HFFc6 (cell line): ENCODE data around the gene POLR2B. TPM values are rescaled to one million over a fixed set of nuclear protein-coding genes. Genes with fewer than 3 reads are reported as not detected.

Source experiments
- DNase-seq: peaks from one replicate; pipeline ENCODE4 v3.0.0-alpha.2; 2018
- H3K27ac Mint-ChIP-seq: 2 replicates; pipeline ENCODE4 v1.8.0; 2020; ENCODE audit warnings: mild to moderate bottlenecking, mixed read lengths
- H3K27me3 Mint-ChIP-seq: 2 replicates; pipeline ENCODE4 v1.8.0; 2021; ENCODE audit warnings: mild to moderate bottlenecking, moderate library complexity, mixed read lengths; ENCODE audit not compliant: insufficient read depth
- H3K36me3 Mint-ChIP-seq: 2 replicates; pipeline ENCODE4 v1.8.0; 2021; ENCODE audit warnings: low read depth, mixed read lengths
- H3K4me1 Mint-ChIP-seq: 2 replicates; pipeline ENCODE4 v1.8.0; 2020; ENCODE audit warnings: low read depth, mixed read lengths
- H3K4me3 Mint-ChIP-seq: 2 replicates; pipeline ENCODE4 v1.8.0; 2020; ENCODE audit warnings: mild to moderate bottlenecking, moderate library complexity, mixed read lengths
- H3K9me3 Mint-ChIP-seq: 2 replicates; pipeline ENCODE4 v1.8.0; 2020; ENCODE audit warnings: mild to moderate bottlenecking, mixed read lengths
- CTCF ChIP-seq: fragments of 200-600 bp; sonication (generic); IDR thresholded peaks from 2 replicates; pipeline ENCODE4 v1.5.0; 2021; ENCODE audit warnings: antibody characterized with exemption, mild to moderate bottlenecking
- total RNA-seq, 6 experiments: library from RNA; stranded (reverse); fragmentation: NEBNext Ultra II Directional; extraction: Animal tissue kit (Norgen Biotek cat#: 25700); gene quantifications; 2 replicates in 1 of 6; 3 replicates in 5 of 6; pipeline ENCODE4 v1.2.3, GENCODE V29; 2021

Gene POLR2B
- total RNA-seq, 6 experiments from 2014 or later: 83.5 to 90.9 (median 87.8) TPM

GRCh38 chr4:56961107-56961500 lies 17.6 kb upstream of the POLR2B start:
- peaks cover 20% of the 10 kb centered on the region for H3K4me1 Mint-ChIP-seq
- no peak overlapping the region for H3K4me3 Mint-ChIP-seq
- DNase-seq: no peak
- peaks cover 25% of the 10 kb centered on the region for H3K36me3 Mint-ChIP-seq
- TF ChIP-seq CTCF: no peak
- no peaks in the 10 kb centered on the region for H3K27me3 Mint-ChIP-seq
- H3K27ac Mint-ChIP-seq: no peak overlapping the region
- H3K9me3 Mint-ChIP-seq: no peaks in the 10 kb centered on the region

GRCh38 chr4:56971383-56971782 lies 7.3 kb upstream of the POLR2B start:
- H3K4me3 Mint-ChIP-seq: no peak overlapping the region
- no peaks in the 10 kb centered on the region for H3K27me3 Mint-ChIP-seq
- H3K27ac Mint-ChIP-seq: no peak overlapping the region
- H3K36me3 Mint-ChIP-seq: peaks cover 40% of the 10 kb centered on the region
- DNase-seq: no peak
- H3K9me3 Mint-ChIP-seq: peaks cover 10% of the 10 kb centered on the region
- no peak for TF ChIP-seq CTCF
- peaks cover 14% of the 10 kb centered on the region for H3K4me1 Mint-ChIP-seq

GRCh38 chr4:56972389-56972788 lies 6.3 kb upstream of the POLR2B start:
- Mint-ChIP-seq H3K4me1 (peaks cover 14% of the 10 kb centered on the region), H3K27me3 (no peaks in the 10 kb centered on the region)

GRCh38 chr4:56972809-56973208 lies 5.9 kb upstream of the POLR2B start:
- Mint-ChIP-seq H3K27me3 (peaks cover 4% of the 10 kb centered on the region; the same call in 1 of the 2 replicates), H3K36me3 (peaks cover 38% of the 10 kb centered on the region), H3K27ac (no peak overlapping the region)

More at GRCh38 chr4:56972389-56972788, 6.3 kb upstream of the POLR2B start:
- Mint-ChIP-seq H3K27ac (no peak overlapping the region), H3K36me3 (peaks cover 38% of the 10 kb centered on the region), H3K9me3 (peaks cover 10% of the 10 kb centered on the region), H3K4me3 (no peak overlapping the region)
- DNase-seq: no peak
- no peak for TF ChIP-seq CTCF

GRCh38 chr4:56973336-56973735 lies 5.4 kb upstream of the POLR2B start:
- Mint-ChIP-seq H3K4me1 (peaks cover 14% of the 10 kb centered on the region), H3K27me3 (peaks cover 4% of the 10 kb centered on the region; the same call in 1 of the 2 replicates), H3K9me3 (peaks cover 10% of the 10 kb centered on the region), H3K36me3 (peaks cover 38% of the 10 kb centered on the region), H3K27ac (no peak overlapping the region), H3K4me3 (no peak overlapping the region)
- no peak for TF ChIP-seq CTCF
- no peak for DNase-seq

More at GRCh38 chr4:56972809-56973208, 5.9 kb upstream of the POLR2B start:
- DNase-seq: no peak
- Mint-ChIP-seq H3K4me3 (no peak overlapping the region), H3K9me3 (peaks cover 10% of the 10 kb centered on the region), H3K4me1 (peaks cover 14% of the 10 kb centered on the region)
- TF ChIP-seq CTCF: no peak
